Colonic mucosa (tissue), 4 donors: ENCODE results near the gene PCA3. TPM values are rescaled to one million over a fixed set of nuclear protein-coding genes. Genes with fewer than 3 reads are reported as not detected.
A peak's percentile ranks its signal among the peaks of the same experiment; 100 is the strongest.

Source experiments
- DNase-seq: peaks from one replicate; pipeline ENCODE4 v3.0.0-alpha.2; 2020
- H3K27ac ChIP-seq: fragments of 200-600 bp; one replicate; pipeline ENCODE4 v1.8.0; 2021
- H3K27me3 ChIP-seq: fragments of 200-600 bp; one replicate; pipeline ENCODE4 v1.8.0; 2021
- H3K36me3 ChIP-seq: fragments of 200-600 bp; one replicate; pipeline ENCODE4 v1.8.0; 2021
- H3K4me1 ChIP-seq: fragments of 200-600 bp; one replicate; pipeline ENCODE4 v1.8.0; 2021; ENCODE audit warnings: mild to moderate bottlenecking
- H3K4me3 ChIP-seq: fragments of 200-600 bp; one replicate; pipeline ENCODE4 v1.8.0; 2021
- H3K9ac ChIP-seq, 2 donors: one replicate each; pipeline ENCODE4 v1.7.0; 2013; ENCODE audit warnings: control low read depth in 2 of 2, low read depth in 2 of 2, low read length in 2 of 2
- H3K9me3 ChIP-seq: fragments of 200-600 bp; one replicate; pipeline ENCODE4 v1.8.0; 2021
- CTCF ChIP-seq: fragments of 200-600 bp; IDR thresholded peaks from one replicate; pipeline ENCODE4 v1.8.0; 2022; ENCODE audit warnings: antibody characterized with exemption, mild to moderate bottlenecking
- intact Hi-C: fragments of 100-400 bp; cut with DNase I; formaldehyde crosslinking; loops from one replicate; pipeline ENCODE4 v1.14.1; 2022
- total RNA-seq, 2 donors: library from RNA; stranded (reverse); fragmentation: NEBNext Ultra II Directional in 1 of 2; extraction: Animal tissue kit (Norgen Biotek cat#: 25700) in 1 of 2; gene quantifications; one replicate each; pipeline ENCODE4 v1.2.1, GENCODE V29; 2021
- donor health status: healthy.
- donor health status: DM: no; HTN: no; CAD: no.
- donor health status: DM: no; HTN: no; CAD: no.

Gene PCA3
- total RNA-seq, 2 donors from 2014 or later, result not detected

GRCh38 chr9:76817489-76817888 is 53.3 kb downstream of the PCA3 start:
- Histone ChIP-seq H3K4me3 (no peak overlapping the region), H3K27ac (peak overlapping the region; percentile 30), H3K27me3 (no peaks in the 10 kb centered on the region), H3K9ac (no peak overlapping the region), H3K4me1 (no peaks in the 10 kb centered on the region), H3K36me3 (no peaks in the 10 kb centered on the region), H3K9me3 (no peaks in the 10 kb centered on the region)
- DNase-seq, result no peak
- TF ChIP-seq CTCF, result no peak
- intact Hi-C loops, result no loop called here

GRCh38 chr9:76818271-76818670 is 54.0 kb downstream of the PCA3 start:
- Histone ChIP-seq H3K27me3 (no peaks in the 10 kb centered on the region), H3K9me3 (no peaks in the 10 kb centered on the region), H3K36me3 (no peaks in the 10 kb centered on the region), H3K4me1 (no peaks in the 10 kb centered on the region), H3K27ac (peak overlapping the region; percentile 30), H3K4me3 (no peak overlapping the region), H3K9ac (no peak overlapping the region)
- peak; percentile 60 for DNase-seq
- intact Hi-C loops, result no loop called here
- no peak for TF ChIP-seq CTCF

- Histone ChIP-seq H3K36me3 (no peaks in the 10 kb centered on the region), H3K9me3 (no peaks in the 10 kb centered on the region), H3K9ac (no peak overlapping the region), H3K4me1 (no peaks in the 10 kb centered on the region), H3K27me3 (no peaks in the 10 kb centered on the region), H3K27ac (no peak overlapping the region), H3K4me3 (no peak overlapping the region)
- TF ChIP-seq CTCF, result no peak
- intact Hi-C loops, result no loop called here
- no peak for DNase-seq
Measured at GRCh38 chr9:76820431-76820830, 56.2 kb downstream of the PCA3 start.

GRCh38 chr9:76827296-76828080 is 63.2 kb downstream of the PCA3 start:
- TF ChIP-seq CTCF, result no peak
- Histone ChIP-seq H3K4me1 (no peaks in the 10 kb centered on the region), H3K27ac (no peak overlapping the region), H3K27me3 (no peaks in the 10 kb centered on the region), H3K9me3 (no peaks in the 10 kb centered on the region), H3K4me3 (no peak overlapping the region), H3K9ac (no peak overlapping the region), H3K36me3 (no peaks in the 10 kb centered on the region)
- no peak for DNase-seq
- intact Hi-C loops, result no loop called here

- H3K9ac ChIP-seq, result no peak overlapping the region
- intact Hi-C loops, result no loop called here
- no peaks in the 10 kb centered on the region for H3K9me3 ChIP-seq
- H3K27me3 ChIP-seq, result no peaks in the 10 kb centered on the region
- H3K4me1 ChIP-seq, result no peaks in the 10 kb centered on the region
- DNase-seq, result no peak
- no peak overlapping the region for H3K27ac ChIP-seq
- no peak overlapping the region for H3K4me3 ChIP-seq
- H3K36me3 ChIP-seq, result no peaks in the 10 kb centered on the region
- TF ChIP-seq CTCF, result no peak
Measured at GRCh38 chr9:76828447-76828846, 64.2 kb downstream of the PCA3 start.
